Stimulated activated naive CD8-positive, alpha-beta T cell treated with anti-CD3 and anti-CD28 coated beads, Interleukin-15, amount 100 ng/mL, for 72 hours (primary cell): ENCODE measurements around the gene DDX28.

Experiments used
- ATAC-seq: fragments of 150-1000 bp; cut with Tn5 transposase; 2 replicates; pipeline ENCODE4 v1.10.0; 2021; ENCODE audit warnings: mild to moderate bottlenecking, moderate library complexity
- DNase-seq, 2 donors: peaks; one replicate each; pipeline ENCODE4 v3.0.0; 2021 to 2022
- H3K27ac Mint-ChIP-seq, 2 donors: one replicate each; pipeline ENCODE4 v1.8.0; 2022; ENCODE audit warnings: mild to moderate bottlenecking in 2 of 2, mixed read lengths in 2 of 2, moderate library complexity in 2 of 2
- H3K27me3 Mint-ChIP-seq: one replicate; pipeline ENCODE4 v1.8.0; 2022; ENCODE audit warnings: mixed read lengths
- H3K4me1 Mint-ChIP-seq: one replicate; pipeline ENCODE4 v1.8.0; 2022; ENCODE audit warnings: mild to moderate bottlenecking, mixed read lengths
- H3K4me3 Mint-ChIP-seq, 2 donors: one replicate each; pipeline ENCODE4 v1.8.0; 2022; ENCODE audit warnings: mild to moderate bottlenecking in 2 of 2, mixed read lengths in 2 of 2, moderate library complexity in 1 of 2
- H3K9me3 Mint-ChIP-seq, 2 donors: one replicate each; pipeline ENCODE4 v1.8.0; 2022; ENCODE audit warnings: mixed read lengths in 2 of 2

DDX28 gene

GRCh38 chr16:68022728-68023537 is at the start of gene DDX28, which contains the start of gene DUS2:
Gene DDX28 (minus strand): TSS chr16:68023232. CDS start chr16:68023202, 30 bp downstream.
Gene DUS2 (plus strand): TSS chr16:68023284. CDS start chr16:68038024, 14,740 bp downstream.
- DNase-seq (peak; percentile 91 to 93), ATAC-seq (peak; percentile 98)
- no peaks in the 10 kb centered on the region for H3K27me3 Mint-ChIP-seq
- peak within 1 kb of the TSS; percentile 97 to 98 for H3K27ac Mint-ChIP-seq
- H3K4me3 Mint-ChIP-seq, result peak within 1 kb of the TSS; percentile 97 to 98
- H3K9me3 Mint-ChIP-seq, result no peaks in the 10 kb centered on the region
- H3K4me1 Mint-ChIP-seq, result peaks cover 26% of the 10 kb centered on the region

GRCh38 chr16:68072038-68072695 is 49.1 kb upstream of the DDX28 start:
- H3K27ac Mint-ChIP-seq, result peak overlapping the region in 1 of 2 donors; percentile 12

GRCh38 chr16:68071518-68071901 is 48.5 kb upstream of the DDX28 start:
- H3K4me1 Mint-ChIP-seq, result peaks cover 87% of the 10 kb centered on the region
- peak overlapping the region; percentile 19 to 83 for H3K27ac Mint-ChIP-seq
- no peak overlapping the region for H3K4me3 Mint-ChIP-seq
- no peak for DNase-seq
- no peak for ATAC-seq
- H3K27me3 Mint-ChIP-seq, result no peaks in the 10 kb centered on the region
- H3K9me3 Mint-ChIP-seq, result no peaks in the 10 kb centered on the region

More at GRCh38 chr16:68072038-68072695, 49.1 kb upstream of the DDX28 start:
- Mint-ChIP-seq H3K4me1 (peaks cover 89% of the 10 kb centered on the region), H3K9me3 (no peaks in the 10 kb centered on the region), H3K4me3 (no peak overlapping the region), H3K27me3 (no peaks in the 10 kb centered on the region)
- DNase-seq (no peak), ATAC-seq (no peak)

DNA sequence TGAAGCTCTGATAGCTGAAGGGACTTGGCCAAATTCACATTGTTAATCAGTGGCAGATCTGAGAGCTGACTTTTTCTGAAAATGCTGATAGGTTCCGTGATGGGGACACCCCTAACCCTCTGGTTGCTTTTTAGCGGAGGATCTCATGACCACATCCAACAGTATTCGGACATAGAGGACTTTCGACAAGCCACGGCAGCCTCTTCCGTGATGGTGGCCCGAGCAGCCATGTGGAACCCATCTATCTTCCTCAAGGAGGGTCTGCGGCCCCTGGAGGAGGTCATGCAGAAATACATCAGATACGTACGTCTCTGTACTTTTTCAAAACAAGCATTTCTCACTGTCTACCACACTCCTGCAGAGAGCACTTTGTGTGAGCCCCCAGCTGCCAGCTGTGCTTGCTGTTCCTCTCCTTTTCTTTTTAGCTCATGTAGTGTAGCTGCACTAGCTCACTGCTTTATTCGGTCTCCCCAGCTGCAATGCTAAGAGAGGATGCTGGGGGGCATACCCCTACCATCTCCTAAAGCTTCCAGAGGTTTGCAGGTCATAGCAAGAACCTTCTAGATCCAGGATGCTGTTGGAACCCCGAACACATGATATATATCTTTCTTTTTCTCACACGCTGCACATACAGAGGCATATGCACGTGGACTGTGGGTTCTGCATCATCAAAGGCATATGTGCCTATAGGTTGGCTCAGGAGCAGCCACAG is 47.9 kb upstream of the DDX28 start:
- peak overlapping the region; percentile 29 to 56 for H3K4me3 Mint-ChIP-seq
- DNase-seq, result no peak
- peak; percentile 45 for ATAC-seq

DNA sequence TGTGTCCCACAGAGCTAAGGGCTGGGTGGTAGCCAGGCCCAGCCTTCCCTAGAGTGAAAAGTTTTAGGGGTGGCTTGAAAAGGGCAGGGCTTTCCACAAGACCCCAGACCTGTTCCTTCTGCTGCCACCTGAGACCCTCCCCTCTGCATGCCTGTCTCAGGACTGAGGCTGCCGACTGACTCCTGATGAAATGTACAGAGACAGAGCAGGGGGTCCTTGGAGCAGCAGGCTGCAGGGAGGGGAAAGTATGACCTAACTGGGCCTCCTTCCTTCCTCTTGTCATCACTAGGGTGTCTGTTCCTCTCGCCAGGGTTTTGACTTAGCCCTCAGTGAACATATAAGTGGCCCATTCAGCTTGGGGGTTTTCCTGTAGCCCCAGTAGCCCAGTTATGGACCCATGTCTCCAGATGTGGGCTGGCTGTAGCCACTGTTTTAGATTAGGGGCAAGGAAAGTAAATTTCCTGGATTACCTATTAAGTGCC is 47.3 kb upstream of the DDX28 start:
- Mint-ChIP-seq H3K27me3 (no peaks in the 10 kb centered on the region), H3K4me1 (peaks cover 80% of the 10 kb centered on the region), H3K9me3 (no peaks in the 10 kb centered on the region), H3K27ac (peak overlapping the region; percentile 69 to 91), H3K4me3 (peak overlapping the region; percentile 35 to 56)
- DNase-seq (no peak), ATAC-seq (peak; percentile 16)

More for the DNA sequence above, 47.9 kb upstream of the DDX28 start:
- Mint-ChIP-seq H3K9me3 (no peaks in the 10 kb centered on the region), H3K27me3 (no peaks in the 10 kb centered on the region), H3K4me1 (peaks cover 82% of the 10 kb centered on the region), H3K27ac (peak overlapping the region; percentile 69 to 83)

DNA sequence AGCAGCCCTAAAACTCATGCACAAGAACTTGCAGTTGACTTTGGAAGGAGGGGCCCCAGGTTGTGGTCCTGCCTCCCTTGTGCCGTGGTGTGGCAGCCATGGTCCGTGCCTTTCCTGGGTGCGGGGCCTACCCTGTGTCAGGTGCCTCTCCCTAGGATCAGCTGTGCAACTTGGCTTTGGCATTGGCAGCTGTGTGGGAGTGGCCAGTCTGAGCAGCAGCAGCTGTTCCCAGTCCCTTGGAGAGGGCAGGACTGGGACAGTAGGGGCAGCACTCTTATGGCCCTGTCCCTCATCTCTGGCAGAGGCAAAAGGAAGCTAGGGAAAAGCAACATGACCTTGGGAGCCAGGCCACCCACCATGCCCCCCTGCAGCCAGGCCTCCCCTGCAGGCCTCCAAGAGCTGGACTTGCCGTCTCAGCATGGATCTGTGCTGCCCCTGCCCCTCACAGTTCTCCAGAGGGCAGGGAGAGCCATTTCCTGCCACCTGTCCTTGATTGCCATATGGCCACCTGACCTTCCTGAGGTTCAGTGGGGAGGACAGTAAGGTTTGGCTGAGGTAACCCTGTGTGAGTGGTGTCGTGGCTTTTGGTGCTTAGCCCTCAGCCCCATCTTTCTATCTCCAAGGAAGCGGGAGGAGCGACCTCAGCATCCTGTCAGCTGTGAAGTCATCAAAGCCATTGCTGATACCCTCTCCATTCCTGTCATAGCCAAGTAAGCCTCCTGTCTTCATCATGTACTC is 46.6 kb upstream of the DDX28 start:
- H3K4me1 Mint-ChIP-seq, result peaks cover 80% of the 10 kb centered on the region
- ATAC-seq, result peak; percentile 54

GRCh38 chr16:68068926-68069325 is 45.9 kb upstream of the DDX28 start:
- Mint-ChIP-seq H3K9me3 (no peaks in the 10 kb centered on the region), H3K4me1 (peaks cover 80% of the 10 kb centered on the region), H3K4me3 (no peak overlapping the region), H3K27ac (no peak overlapping the region), H3K27me3 (no peaks in the 10 kb centered on the region)
- no peak for ATAC-seq
- no peak for DNase-seq

More for the DNA sequence above, 46.6 kb upstream of the DDX28 start:
- peak in 1 of 2 donors; percentile 57 for DNase-seq
- no peaks in the 10 kb centered on the region for H3K27me3 Mint-ChIP-seq
- H3K27ac Mint-ChIP-seq, result peak overlapping the region; percentile 69 to 91
- H3K9me3 Mint-ChIP-seq, result no peaks in the 10 kb centered on the region
- H3K4me3 Mint-ChIP-seq, result peak overlapping the region; percentile 35 to 56

GRCh38 chr16:68066763-68067162 is 43.7 kb upstream of the DDX28 start:
- no peak for ATAC-seq
- Mint-ChIP-seq H3K4me1 (peaks cover 80% of the 10 kb centered on the region), H3K27ac (no peak overlapping the region)

GRCh38 chr16:68065716-68066305 is 42.8 kb upstream of the DDX28 start:
- Mint-ChIP-seq H3K27me3 (no peaks in the 10 kb centered on the region), H3K9me3 (no peaks in the 10 kb centered on the region), H3K4me1 (peaks cover 80% of the 10 kb centered on the region), H3K4me3 (no peak overlapping the region), H3K27ac (peak overlapping the region in 1 of 2 donors; percentile 12)
- DNase-seq, result no peak
- no peak for ATAC-seq

More at GRCh38 chr16:68066763-68067162, 43.7 kb upstream of the DDX28 start:
- no peak for DNase-seq
- Mint-ChIP-seq H3K9me3 (no peaks in the 10 kb centered on the region), H3K4me3 (no peak overlapping the region), H3K27me3 (no peaks in the 10 kb centered on the region)

GRCh38 chr16:68064791-68065365 is 41.8 kb upstream of the DDX28 start:
- no peaks in the 10 kb centered on the region for H3K9me3 Mint-ChIP-seq
- H3K4me1 Mint-ChIP-seq, result peaks cover 78% of the 10 kb centered on the region
- peak overlapping the region in 1 of 2 donors; percentile 13 for H3K27ac Mint-ChIP-seq
- no peaks in the 10 kb centered on the region for H3K27me3 Mint-ChIP-seq
- no peak overlapping the region for H3K4me3 Mint-ChIP-seq
- peak; percentile 65 to 76 for DNase-seq
- ATAC-seq, result peak; percentile 56

DNA sequence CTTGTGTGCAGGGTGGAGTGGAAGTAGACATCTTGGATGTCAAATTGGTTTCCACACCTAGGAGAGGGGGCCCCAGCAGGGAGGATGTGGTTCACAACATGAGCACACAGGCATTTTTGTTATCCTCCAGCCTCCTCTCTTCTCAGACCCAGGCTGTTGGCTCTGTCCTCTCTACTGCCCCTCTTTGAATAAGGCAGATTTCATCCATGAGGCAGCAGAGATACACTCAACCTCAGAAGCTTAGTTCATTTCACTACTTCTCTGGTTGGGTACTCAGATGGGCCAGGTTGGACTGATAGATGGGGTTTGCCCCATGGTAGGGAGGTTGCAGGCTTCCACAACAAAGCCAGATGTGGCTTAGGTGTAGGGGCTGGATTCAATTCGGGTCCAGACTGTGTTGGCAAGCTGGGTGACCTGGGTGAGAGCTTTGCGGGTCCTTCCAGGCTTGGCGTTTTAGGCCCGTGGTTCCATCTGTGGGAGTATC is 39.9 kb upstream of the DDX28 start:
- peak in 1 of 2 donors; percentile 74 for DNase-seq
- peak overlapping the region; percentile 68 to 72 for H3K4me3 Mint-ChIP-seq
- peak; percentile 95 for ATAC-seq
- no peaks in the 10 kb centered on the region for H3K27me3 Mint-ChIP-seq
- H3K27ac Mint-ChIP-seq, result peak overlapping the region; percentile 69 to 85
- peaks cover 79% of the 10 kb centered on the region for H3K4me1 Mint-ChIP-seq
- no peaks in the 10 kb centered on the region for H3K9me3 Mint-ChIP-seq

GRCh38 chr16:68061396-68061795 is 38.4 kb upstream of the DDX28 start:
- H3K27me3 Mint-ChIP-seq, result no peaks in the 10 kb centered on the region
- DNase-seq (no peak), ATAC-seq (no peak)
- H3K27ac Mint-ChIP-seq, result peak overlapping the region in 1 of 2 donors; percentile 6
- H3K4me3 Mint-ChIP-seq, result no peak overlapping the region
- H3K9me3 Mint-ChIP-seq, result no peaks in the 10 kb centered on the region
- peaks cover 71% of the 10 kb centered on the region for H3K4me1 Mint-ChIP-seq

DNA sequence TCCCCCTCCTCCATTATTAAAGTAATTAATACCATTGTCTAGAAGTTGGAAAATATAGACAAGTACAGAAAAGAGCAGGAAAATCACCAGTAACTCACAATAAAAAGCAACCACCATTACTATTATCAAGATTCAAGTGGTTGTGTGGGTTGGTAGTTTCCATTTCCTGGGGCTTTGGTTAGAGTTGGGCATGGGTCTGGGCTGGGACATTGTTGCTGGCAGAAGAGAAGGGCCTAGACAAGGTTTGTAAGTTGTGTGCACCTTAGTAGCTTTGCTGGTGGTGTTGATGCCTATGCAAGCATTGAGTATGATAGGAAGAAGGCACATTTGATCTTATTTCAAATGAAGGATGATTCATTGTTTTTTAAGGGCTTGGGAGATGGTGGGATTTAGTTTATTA is 36.8 kb upstream of the DDX28 start:
- Mint-ChIP-seq H3K27me3 (no peaks in the 10 kb centered on the region), H3K4me1 (peaks cover 61% of the 10 kb centered on the region), H3K4me3 (peak overlapping the region; percentile 39 to 43), H3K9me3 (no peaks in the 10 kb centered on the region), H3K27ac (peak overlapping the region; percentile 14 to 85)
- DNase-seq (peak in 1 of 2 donors; percentile 45), ATAC-seq (peak; percentile 52)

DNA sequence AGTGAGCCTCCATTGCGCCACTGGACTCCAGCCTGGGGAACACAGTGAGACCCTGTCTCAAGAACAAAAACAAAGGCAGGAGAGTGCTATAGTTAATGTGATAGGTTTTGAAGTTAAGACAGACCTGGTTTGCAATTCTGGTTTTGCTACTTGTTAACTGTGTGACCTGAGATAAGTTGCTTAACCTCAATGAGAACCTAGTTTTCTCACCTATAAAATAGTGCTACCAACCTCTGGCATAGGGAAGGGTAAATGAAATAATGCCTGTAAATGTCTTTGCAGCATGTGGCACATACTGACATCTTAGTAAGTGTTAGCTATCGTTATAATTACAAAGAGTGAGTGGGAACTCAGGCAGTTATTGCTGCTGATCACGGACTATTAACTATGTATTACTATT is 32.4 kb upstream of the DDX28 start:
- Mint-ChIP-seq H3K27ac (no peak overlapping the region), H3K4me1 (peaks cover 21% of the 10 kb centered on the region), H3K27me3 (no peaks in the 10 kb centered on the region), H3K4me3 (no peak overlapping the region), H3K9me3 (no peaks in the 10 kb centered on the region)
- DNase-seq (no peak), ATAC-seq (no peak)
